ENCODE measurements around the gene ARHGAP45. TPM values are rescaled to one million over a fixed set of nuclear protein-coding genes. Genes with fewer than 3 reads are reported as not detected.
A peak's percentile ranks its signal among the peaks of the same experiment; 100 is the strongest.

ARHGAP45 gene
- total and polyA plus RNA-seq, 2 of the 8 experiments (the other 6 are each of a cell fraction or from before 2014, with no cell fraction given): 31.4 to 41.8 TPM

DNA sequence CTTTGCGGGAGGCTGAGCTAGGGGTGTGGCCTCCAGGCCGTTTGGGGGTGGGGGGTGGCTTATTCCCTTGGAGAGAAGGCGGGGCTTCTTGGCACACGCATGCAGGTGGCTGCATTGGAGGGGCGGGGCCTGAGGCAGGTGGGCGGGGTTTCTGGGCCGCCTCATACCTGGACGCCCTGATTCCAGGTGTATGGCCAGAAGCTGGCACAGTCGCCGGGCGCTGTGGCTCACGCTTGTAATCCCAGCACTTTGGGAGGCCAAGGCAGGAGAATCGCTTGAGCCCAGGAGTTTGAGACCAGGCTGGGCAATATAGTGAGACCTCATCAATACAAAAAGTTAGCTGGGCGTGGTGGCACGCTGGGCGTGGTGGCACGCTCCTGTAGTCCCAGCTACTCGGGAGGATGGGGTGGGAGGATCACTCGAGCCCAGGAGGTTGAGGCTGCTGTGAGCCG lies 19.2 kb upstream of the ARHGAP45 start:
- no peak overlapping the region for H3K4ac ChIP-seq (replicated peaks; ENCODE audit: insufficient read length, low read depth, low read length)
- H2BK120ac ChIP-seq (replicated peaks; ENCODE audit: low read depth, low read length): no peak overlapping the region
- no peak overlapping the region for H3K18ac ChIP-seq (ENCODE audit: extremely low read depth, low read length)
- H2BK15ac ChIP-seq (ENCODE audit: low read length): no peak overlapping the region
- H4K20me1 ChIP-seq (replicated peaks in 1 of 2; ENCODE audit: control insufficient read depth in 1 of 2, insufficient read depth in 2 of 2, low read length in 2 of 2): no peaks in the 10 kb centered on the region
- no peak overlapping the region for H4K8ac ChIP-seq (ENCODE audit: extremely low read depth, insufficient read depth, low read length)
- H3K23me2 ChIP-seq (ENCODE audit: low read depth, low read length): peaks cover 3% of the 10 kb centered on the region; the same call in 1 of the 2 replicates
- H3K27ac ChIP-seq (ENCODE audit: low read depth, low read length): no peak overlapping the region
- no peaks in the 10 kb centered on the region for H3K4me1 ChIP-seq (replicated peaks in 1 of 4; ENCODE audit: control insufficient read depth in 3 of 4, insufficient read depth in 4 of 4, low read length in 3 of 4)
- ChIA-PET CTCF (ENCODE audit: partially characterized antibody) (interaction anchor here (0.8 to 1.9 kb wide), 9 partner anchors 9 to 66 kb away, joined by 3 to 8 read pairs (median 4); no protein-coding TSS in a partner anchor), POLR2A (ENCODE audit: partially characterized antibody) (interaction anchor here (0.7 to 16.4 kb wide), 10 partner anchors 8 to 28 kb away, joined by 3 to 509 read pairs (median 6); partner anchors contain the start of genes ABCA7, ARHGAP45, CNN2 and RNU6-2)
- H3K79me1 ChIP-seq (ENCODE audit: low read depth, low read length): no peaks in the 10 kb centered on the region
- H3K36me3 ChIP-seq (ENCODE audit: control insufficient read depth in 2 of 4, insufficient read depth in 4 of 4, low read length in 3 of 4): peaks cover 0 to 14% (median 0%) of the 10 kb centered on the region in 4 experiments; a peak in 1 of 8 replicates
- H3K4me3 ChIP-seq (ENCODE audit: extremely low read depth in 1 of 4, insufficient read depth in 2 of 4, low read depth in 3 of 4, low read length in 4 of 4): no peak overlapping the region
- H3K27me3 ChIP-seq (replicated peaks in 1 of 4; ENCODE audit: control insufficient read depth in 3 of 4, extremely low read depth in 1 of 4, insufficient read depth in 3 of 4, low read length in 3 of 4): no peaks in the 10 kb centered on the region
- H3K56ac ChIP-seq (replicated peaks; ENCODE audit: insufficient read length, low read depth, low read length): no peak overlapping the region
- no peak overlapping the region for H3K9ac ChIP-seq (replicated peaks in 1 of 4; ENCODE audit: extremely low read depth in 1 of 4, low read depth in 3 of 4, low read length in 3 of 4)
- DNase-seq (ENCODE audit: low read depth in 1 of 2, low spot score in 2 of 2) (peak in 1 of 2 experiments; percentile 65), FAIRE-seq (no peak)
- H2BK12ac ChIP-seq (ENCODE audit: low read depth, low read length): no peak overlapping the region
- H4K91ac ChIP-seq (replicated peaks; ENCODE audit: insufficient read length, low read length): no peak overlapping the region
- H3K4me2 ChIP-seq (ENCODE audit: insufficient read depth in 1 of 2, low read depth in 2 of 2, low read length in 2 of 2): no peak overlapping the region
- no peak overlapping the region for H2BK5ac ChIP-seq (ENCODE audit: low read depth, low read length)
- peaks cover 0 to 10% of the 10 kb centered on the region in 2 experiments; a peak in 1 of 4 replicates for H3K9me3 ChIP-seq (ENCODE audit: insufficient read depth in 2 of 2, low read depth in 1 of 2, low read length in 1 of 2)
- H3K79me2 ChIP-seq (ENCODE audit: control insufficient read depth in 1 of 2, insufficient read depth in 2 of 2, low read length in 2 of 2): no peaks in the 10 kb centered on the region
- H3K23ac ChIP-seq (ENCODE audit: insufficient read length): no peak overlapping the region
- no peak overlapping the region for H3K14ac ChIP-seq (ENCODE audit: insufficient read length)
- no peak overlapping the region for H2BK20ac ChIP-seq (ENCODE audit: low read length)
- no peak overlapping the region for H2AK5ac ChIP-seq (ENCODE audit: low read depth, low read length)
- no peak overlapping the region for H4K5ac ChIP-seq (ENCODE audit: insufficient read length, low read depth, low read length)
- H2AFZ ChIP-seq (ENCODE audit: low read length): no peak overlapping the region
- 91% methylated on average over 12 of the region's 20 CpGs; no CpG with 5 or more reads in 1 of the 2 experiments for WGBS, 2 experiments (ENCODE audit: extremely low coverage in 1 of 2, insufficient coverage in 1 of 2, insufficient read length in 1 of 2, insufficient replicate concordance in 2 of 2, low coverage in 1 of 2, low lambda C conversion rate in 2 of 2, missing lambda C conversion rate in 1 of 2)
- TF ChIP-seq PHF8 (conservative IDR thresholded peaks at IDR 0.05; ENCODE audit: low read depth, low read length) (no peak), KDM4A (IDR thresholded peaks at IDR 0.05; ENCODE audit: low read depth, low read length, severe bottlenecking) (no peak), TEAD4 (IDR thresholded peaks at IDR 0.05; ENCODE audit: low read depth, low read length) (no peak), RBBP5 (IDR thresholded peaks at IDR 0.05; ENCODE audit: borderline replicate concordance, low read depth, low read length) (no peak), CHD1 (IDR thresholded peaks at IDR 0.05; ENCODE audit: low read depth, low read length) (no peak), TAF1 (IDR thresholded peaks at IDR 0.05; ENCODE audit: low read depth, low read length) (no peak), MAFK (IDR thresholded peaks at IDR 0.05; ENCODE audit: low read depth, low read length) (no peak), RAD21 (IDR thresholded peaks at IDR 0.05 in 1 of 2, conservative IDR thresholded peaks at IDR 0.05 in 1 of 2; ENCODE audit: low read depth in 2 of 2, low read length in 2 of 2) (no peak)
- TF ChIP-seq, protein P1, sequence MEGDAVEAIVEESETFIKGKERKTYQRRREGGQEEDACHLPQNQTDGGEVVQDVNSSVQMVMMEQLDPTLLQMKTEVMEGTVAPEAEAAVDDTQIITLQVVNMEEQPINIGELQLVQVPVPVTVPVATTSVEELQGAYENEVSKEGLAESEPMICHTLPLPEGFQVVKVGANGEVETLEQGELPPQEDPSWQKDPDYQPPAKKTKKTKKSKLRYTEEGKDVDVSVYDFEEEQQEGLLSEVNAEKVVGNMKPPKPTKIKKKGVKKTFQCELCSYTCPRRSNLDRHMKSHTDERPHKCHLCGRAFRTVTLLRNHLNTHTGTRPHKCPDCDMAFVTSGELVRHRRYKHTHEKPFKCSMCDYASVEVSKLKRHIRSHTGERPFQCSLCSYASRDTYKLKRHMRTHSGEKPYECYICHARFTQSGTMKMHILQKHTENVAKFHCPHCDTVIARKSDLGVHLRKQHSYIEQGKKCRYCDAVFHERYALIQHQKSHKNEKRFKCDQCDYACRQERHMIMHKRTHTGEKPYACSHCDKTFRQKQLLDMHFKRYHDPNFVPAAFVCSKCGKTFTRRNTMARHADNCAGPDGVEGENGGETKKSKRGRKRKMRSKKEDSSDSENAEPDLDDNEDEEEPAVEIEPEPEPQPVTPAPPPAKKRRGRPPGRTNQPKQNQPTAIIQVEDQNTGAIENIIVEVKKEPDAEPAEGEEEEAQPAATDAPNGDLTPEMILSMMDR (IDR thresholded peaks at IDR 0.05; ENCODE audit: control extremely low read depth in 1 of 3, insufficient read depth in 1 of 3, low read depth in 1 of 3, low read length in 3 of 3): no peak
- TF ChIP-seq, protein P2, sequence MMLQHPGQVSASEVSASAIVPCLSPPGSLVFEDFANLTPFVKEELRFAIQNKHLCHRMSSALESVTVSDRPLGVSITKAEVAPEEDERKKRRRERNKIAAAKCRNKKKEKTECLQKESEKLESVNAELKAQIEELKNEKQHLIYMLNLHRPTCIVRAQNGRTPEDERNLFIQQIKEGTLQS (IDR thresholded peaks at IDR 0.05; ENCODE audit: insufficient read depth, low read depth, low read length): no peak
